Psoas muscle (tissue), 8 donors: ENCODE measurements around the gene NDUFAB1. TPM values are rescaled to one million over a fixed set of nuclear protein-coding genes. Genes with fewer than 3 reads are reported as not detected.

Experiments used
- ATAC-seq, 4 donors: fragments of 200-7000 bp; cut with Tn5 transposase; one replicate each; pipeline ENCODE4 v1.9.1; 2020; ENCODE audit warnings: moderate library complexity in 3 of 4, mild to moderate bottlenecking in 2 of 4
- DNase-seq, 2 donors: peaks; one replicate each; pipeline ENCODE4 v3.0.0-alpha.2; 2020
- H3K27ac ChIP-seq: fragments of 200-600 bp; one replicate; pipeline ENCODE4 v1.8.0; 2022
- H3K27me3 ChIP-seq, 3 donors: fragments of 200-600 bp in 1 of 3; one replicate each; pipeline versions ENCODE4 v1.6.1 to v1.8.0; 2013 to 2022; ENCODE audit warnings: low read length in 2 of 3, mild to moderate bottlenecking in 2 of 3, moderate library complexity in 1 of 3; ENCODE audit not compliant: insufficient read depth in 3 of 3
- H3K36me3 ChIP-seq, 2 donors: fragments of 200-600 bp in 1 of 2; one replicate each; pipeline versions ENCODE4 v1.6.1 to v1.8.0; 2013 to 2022; ENCODE audit warnings: low read depth in 1 of 2, mild to moderate bottlenecking in 1 of 2, moderate library complexity in 1 of 2; ENCODE audit not compliant: insufficient read depth in 1 of 2
- H3K4me1 ChIP-seq: fragments of 200-600 bp; one replicate; pipeline ENCODE4 v1.8.0; 2022
- H3K4me3 ChIP-seq: fragments of 200-600 bp; one replicate; pipeline ENCODE4 v1.8.0; 2022; ENCODE audit warnings: mild to moderate bottlenecking
- H3K9me3 ChIP-seq: fragments of 200-600 bp; one replicate; pipeline ENCODE4 v1.8.0; 2022
- WGBS, 3 donors: extraction: QIAGEN DNeasy Blood & Tissue Kit; methylation state at CpG; one replicate each; pipeline versions ENCODE4 v1.1.6 to v1.1.7; 2013; 5-methylcytosine and 5-hydroxymethylcytosine counted together
- intact Hi-C, 2 donors: fragments of 100-400 bp; cut with DNase I; formaldehyde crosslinking; loops; one replicate each; pipeline versions ENCODE4 v1.11.0 to v1.14.2; 2022
- polyA plus RNA-seq, 3 donors: library from polyadenylated mRNA; stranded (reverse); fragments of 200-250 nt; gene quantifications; one replicate each; pipeline ENCODE4 v1.2.3, GENCODE V29; 2013
- total RNA-seq, 4 donors: library from RNA; stranded (reverse); fragmentation: NEBNext Ultra II Directional in 2 of 4; extraction: Animal tissue kit (Norgen Biotek cat#: 25700) in 2 of 4; gene quantifications; one replicate each; pipeline versions ENCODE4 v1.2.1 to v1.2.4, GENCODE V29; 2021 to 2023
- TF ChIP-seq, protein P1 (sequence below): fragments of 200-600 bp; IDR thresholded peaks from one replicate; pipeline ENCODE4 v1.8.0; 2022; ENCODE audit warnings: antibody characterized with exemption
- donor health status: healthy with polysubstance abuse.
- donor health status: DM: no; HTN: no; CAD: no; lungs with moderate emphysema.
- donor health status: Bipolar disorder and iron deficiency.
- donor health status: healthy.
- donor health status: DM: yes; HTN: yes; CAD: no.
- donor health status: DM: no; HTN: no; CAD: no.
- donor health status: DM: no; HTN: no; CAD: no.
- donor health status: DM: yes; HTN: yes; CAD: no.

The NDUFAB1 gene
- total and polyA plus RNA-seq, 7 donors = 175 to 441 (median 241) TPM

DNA sequence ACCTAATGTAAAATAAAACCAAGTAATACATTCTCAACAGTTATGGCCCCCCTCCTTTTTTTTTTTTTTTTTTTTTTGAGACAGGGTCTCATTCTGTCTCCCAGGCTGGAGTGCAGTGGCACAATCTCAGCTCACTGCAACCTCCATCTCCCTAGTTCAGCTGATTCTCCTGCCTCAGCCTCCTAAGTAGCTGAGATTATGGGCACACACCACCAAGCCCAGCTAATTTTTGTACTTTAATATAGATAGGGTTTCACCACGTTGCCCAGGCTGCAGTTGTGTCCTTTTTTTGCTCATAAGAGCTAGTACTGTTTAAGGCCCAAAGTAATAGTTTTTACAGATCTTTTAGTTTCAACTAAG lies 57.2 kb downstream of the NDUFAB1 start:
- peak overlapping the region; percentile 30 for H3K27ac ChIP-seq

GRCh38 chr16:23537390-23537789 lies 58.7 kb downstream of the NDUFAB1 start:
- Histone ChIP-seq H3K27me3 (no peaks in the 10 kb centered on the region), H3K27ac (no peak overlapping the region), H3K4me1 (no peaks in the 10 kb centered on the region), H3K36me3 (peaks cover 4 to 89% of the 10 kb centered on the region in 2 donors), H3K9me3 (no peaks in the 10 kb centered on the region), H3K4me3 (no peak overlapping the region)
- TF ChIP-seq, protein P1, sequence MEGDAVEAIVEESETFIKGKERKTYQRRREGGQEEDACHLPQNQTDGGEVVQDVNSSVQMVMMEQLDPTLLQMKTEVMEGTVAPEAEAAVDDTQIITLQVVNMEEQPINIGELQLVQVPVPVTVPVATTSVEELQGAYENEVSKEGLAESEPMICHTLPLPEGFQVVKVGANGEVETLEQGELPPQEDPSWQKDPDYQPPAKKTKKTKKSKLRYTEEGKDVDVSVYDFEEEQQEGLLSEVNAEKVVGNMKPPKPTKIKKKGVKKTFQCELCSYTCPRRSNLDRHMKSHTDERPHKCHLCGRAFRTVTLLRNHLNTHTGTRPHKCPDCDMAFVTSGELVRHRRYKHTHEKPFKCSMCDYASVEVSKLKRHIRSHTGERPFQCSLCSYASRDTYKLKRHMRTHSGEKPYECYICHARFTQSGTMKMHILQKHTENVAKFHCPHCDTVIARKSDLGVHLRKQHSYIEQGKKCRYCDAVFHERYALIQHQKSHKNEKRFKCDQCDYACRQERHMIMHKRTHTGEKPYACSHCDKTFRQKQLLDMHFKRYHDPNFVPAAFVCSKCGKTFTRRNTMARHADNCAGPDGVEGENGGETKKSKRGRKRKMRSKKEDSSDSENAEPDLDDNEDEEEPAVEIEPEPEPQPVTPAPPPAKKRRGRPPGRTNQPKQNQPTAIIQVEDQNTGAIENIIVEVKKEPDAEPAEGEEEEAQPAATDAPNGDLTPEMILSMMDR = no peak
- ATAC-seq = no peak
- 73 to 78% (median 76%) methylated on average over 3 of the region's 3 CpGs for WGBS, 3 donors
- intact Hi-C loops = no loop called here
- DNase-seq = no peak

More for the DNA sequence above, 57.2 kb downstream of the NDUFAB1 start:
- 79 to 91% (median 89%) methylated on average over 1 of the region's 1 CpG for WGBS, 3 donors
- no peaks in the 10 kb centered on the region for H3K9me3 ChIP-seq
- H3K4me1 ChIP-seq = no peaks in the 10 kb centered on the region
- DNase-seq = no peak
- H3K4me3 ChIP-seq = no peak overlapping the region
- H3K27me3 ChIP-seq = no peaks in the 10 kb centered on the region
- intact Hi-C loops = no loop called here
- peaks cover under 1 to 89% of the 10 kb centered on the region in 2 donors for H3K36me3 ChIP-seq
- TF ChIP-seq, protein P1 = no peak
- ATAC-seq = peak in 1 of 4 donors; percentile 7

- TF ChIP-seq, protein P1 = no peak
- no peak for DNase-seq
Observed at GRCh38 chr16:23535901-23536300, 60.2 kb downstream of the NDUFAB1 start.

DNA sequence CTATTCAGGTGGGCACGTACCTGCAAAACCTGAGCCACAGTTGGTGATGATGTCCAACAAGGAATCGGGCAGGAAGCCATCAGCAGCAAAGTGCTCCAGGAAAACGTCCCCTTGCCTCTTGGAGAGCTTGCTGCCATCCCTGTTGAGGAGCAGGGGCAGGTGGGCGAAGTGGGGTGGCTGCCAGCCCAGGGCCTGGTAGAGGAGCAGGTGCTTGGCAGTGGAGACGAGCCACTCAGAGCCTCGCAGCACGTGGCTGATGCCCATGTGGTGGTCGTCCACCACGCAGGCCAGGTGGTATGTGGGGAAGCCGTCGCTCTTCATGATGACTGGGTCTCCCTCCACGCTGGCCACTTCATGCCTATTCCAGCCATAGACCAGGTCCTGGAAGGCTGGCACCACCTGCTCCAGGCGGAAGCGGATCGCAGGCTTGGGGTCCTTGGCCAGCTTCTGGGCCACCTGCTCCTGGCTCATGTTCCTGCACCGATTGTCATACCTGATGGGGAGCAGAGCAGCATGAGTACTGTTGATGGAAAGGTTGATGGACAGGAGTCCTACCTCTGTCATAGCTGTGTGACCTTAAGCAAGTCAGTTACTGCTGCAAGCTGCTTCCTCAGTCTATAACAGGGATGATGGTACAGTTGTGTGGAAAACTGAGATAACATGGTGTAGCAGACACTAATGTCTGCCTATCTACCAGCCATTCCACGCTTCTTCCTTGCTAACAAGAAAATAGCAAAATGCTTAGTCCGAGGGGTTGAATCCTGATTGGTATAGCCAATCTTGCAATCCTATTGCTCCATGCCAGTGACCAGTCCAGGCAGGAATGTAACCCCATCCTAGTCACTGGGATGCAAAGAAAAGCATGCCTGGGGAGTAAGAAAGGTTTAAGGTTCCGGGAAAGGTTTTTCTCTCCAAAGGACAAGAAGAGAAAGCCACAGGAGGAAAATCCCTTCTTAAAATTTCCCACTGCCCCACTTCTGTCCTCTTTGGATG lies 61.0 kb downstream of the NDUFAB1 start:
- intact Hi-C loops = no loop called here
- TF ChIP-seq, protein P1 = no peak
- DNase-seq (peak in 1 of 2 donors; percentile 53), ATAC-seq (peak in 3 of 4 donors; percentile 36 to 52 (median 40))
- Histone ChIP-seq H3K4me1 (no peaks in the 10 kb centered on the region), H3K27ac (no peak overlapping the region), H3K4me3 (no peak overlapping the region), H3K27me3 (no peaks in the 10 kb centered on the region), H3K36me3 (peaks cover 7 to 87% of the 10 kb centered on the region in 2 donors), H3K9me3 (no peaks in the 10 kb centered on the region)
- WGBS, 3 donors = 55 to 64% (median 58%) methylated on average over 19 of the region's 19 CpGs

More at GRCh38 chr16:23535901-23536300, 60.2 kb downstream of the NDUFAB1 start:
- H3K9me3 ChIP-seq = no peaks in the 10 kb centered on the region
- H3K27me3 ChIP-seq = no peaks in the 10 kb centered on the region
- intact Hi-C loops = no loop called here
- H3K36me3 ChIP-seq = peaks cover 7 to 88% of the 10 kb centered on the region in 2 donors
- peak in 1 of 4 donors; percentile 18 for ATAC-seq
- H3K27ac ChIP-seq = no peak overlapping the region
- H3K4me1 ChIP-seq = no peaks in the 10 kb centered on the region
- no peak overlapping the region for H3K4me3 ChIP-seq
- WGBS, 3 donors = 83 to 92% (median 85%) methylated on average over 2 of the region's 2 CpGs
